BLaER1 treated with 17β-estradiol and CSF1 and Interleukin-3, amounts not matched to agents 10 nM and 100 nM (cell line): ENCODE results near the gene LCN6.
A peak's percentile ranks its signal among the peaks of the same experiment; 100 is the strongest.
"Not testable (repeated sequence)": the region's sequence is repeated elsewhere in the genome, so short reads cannot be mapped to it uniquely, and the experiment has no call there.

Experiments used
- H3K27ac ChIP-seq, 11 experiments: shearing (Covaris generic); formaldehyde crosslinking; 2 replicates each; pipeline ENCODE4 v1.8.1; 2022
- H3K27me3 ChIP-seq, 11 experiments: shearing (Covaris generic); formaldehyde crosslinking; 2 replicates each; pipeline ENCODE4 v1.8.1; 2022
- H3K36me3 ChIP-seq, 11 experiments: shearing (Covaris generic); formaldehyde crosslinking; 2 replicates each; pipeline ENCODE4 v1.8.1; 2022
- H3K4me1 ChIP-seq, 10 experiments: shearing (Covaris generic); formaldehyde crosslinking; 2 replicates each; pipeline ENCODE4 v1.8.1; 2022
- H3K4me2 ChIP-seq, 11 experiments: shearing (Covaris generic); formaldehyde crosslinking; 2 replicates each; pipeline ENCODE4 v1.8.1; 2022
- H3K4me3 ChIP-seq, 10 experiments: shearing (Covaris generic); formaldehyde crosslinking; 2 replicates each; pipeline ENCODE4 v1.8.1; 2022
- H3K9ac ChIP-seq, 11 experiments: shearing (Covaris generic); formaldehyde crosslinking; 2 replicates each; pipeline ENCODE4 v1.8.1; 2022
- H3K9me3 ChIP-seq, 11 experiments: shearing (Covaris generic); formaldehyde crosslinking; replicated peaks in 1 of 11; 2 replicates each; pipeline ENCODE4 v1.8.1; 2022
- H4K20me1 ChIP-seq, 11 experiments: shearing (Covaris generic); formaldehyde crosslinking; 2 replicates each; pipeline ENCODE4 v1.8.1; 2022
- Cebpa-rat ChIP-seq, 11 experiments: shearing (Covaris generic); IDR thresholded peaks; 2 replicates each; pipeline ENCODE4 v1.8.1; 2022

LCN6 gene

DNA sequence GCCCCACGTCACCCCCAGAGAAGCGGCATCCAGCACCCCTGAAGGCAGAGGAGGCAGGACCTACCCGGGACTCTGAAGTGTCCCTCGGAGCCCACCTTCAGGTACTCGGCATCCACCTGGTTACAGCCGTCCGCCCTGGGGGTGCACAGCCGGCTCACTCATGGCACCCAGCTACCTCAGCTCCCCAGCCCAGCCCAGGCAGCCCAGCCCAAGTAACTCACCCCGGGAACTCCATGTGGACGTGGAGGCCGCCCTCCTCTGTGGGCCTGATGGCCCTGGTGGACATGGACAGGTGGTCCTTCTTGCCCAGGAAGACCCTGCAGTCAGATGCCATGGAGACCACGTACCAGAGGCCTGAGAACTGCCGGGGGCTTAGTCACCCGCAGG lies 15.3 kb upstream of the LCN6 start:
- H4K20me1 ChIP-seq = no peaks in the 10 kb centered on the region; a peak in 1 of 22 replicates
- H3K4me1 ChIP-seq = peaks cover 46 to 99% (median 95%) of the 10 kb centered on the region in 10 experiments
- H3K4me2 ChIP-seq = peak overlapping the region; percentile 42 to 88 (median 68); a peak in 19 of 22 replicates

GRCh38 chr9:136762915-136763648 lies 14.8 kb upstream of the LCN6 start:
- no peaks in the 10 kb centered on the region for H3K9me3 ChIP-seq
- no peak for TF ChIP-seq Cebpa-rat (IDR thresholded peaks at IDR 0.05)
- peak overlapping the region in 3 of 11 experiments; percentile 41 to 59 (median 50); a peak in 4 of 22 replicates for H3K9ac ChIP-seq
- H3K36me3 ChIP-seq = no peaks in the 10 kb centered on the region
- H4K20me1 ChIP-seq = peaks cover 0 to 2% (median 0%) of the 10 kb centered on the region in 11 experiments; a peak in 3 of 22 replicates
- H3K4me3 ChIP-seq = 0 out of 20 replicates have a peak overlapping the region, but pooled peaks of 1 of the 10 experiments have one; percentile 28
- H3K27me3 ChIP-seq = peaks cover 0 to 21% (median 0%) of the 10 kb centered on the region in 11 experiments; a peak in 7 of 22 replicates
- peak overlapping the region; percentile 42 to 88 (median 68); a peak in 21 of 22 replicates for H3K4me2 ChIP-seq
- H3K4me1 ChIP-seq = peaks cover 47 to 99% (median 95%) of the 10 kb centered on the region in 10 experiments
- peak overlapping the region in 2 of 11 experiments; percentile 1 to 63; a peak in 4 of 22 replicates for H3K27ac ChIP-seq

More for the DNA sequence above, 15.3 kb upstream of the LCN6 start:
- no peak for TF ChIP-seq Cebpa-rat (IDR thresholded peaks at IDR 0.05)
- H3K27ac ChIP-seq = peak overlapping the region in 4 of 11 experiments; percentile 1 to 31 (median 29); a peak in 4 of 22 replicates
- no peaks in the 10 kb centered on the region for H3K36me3 ChIP-seq
- H3K4me3 ChIP-seq = no peak overlapping the region
- H3K27me3 ChIP-seq = peaks cover 0 to 24% (median 0%) of the 10 kb centered on the region in 11 experiments; a peak in 6 of 22 replicates
- H3K9ac ChIP-seq = peak overlapping the region in 3 of 11 experiments; percentile 35 to 50 (median 41); a peak in 6 of 22 replicates
- no peaks in the 10 kb centered on the region for H3K9me3 ChIP-seq

DNA sequence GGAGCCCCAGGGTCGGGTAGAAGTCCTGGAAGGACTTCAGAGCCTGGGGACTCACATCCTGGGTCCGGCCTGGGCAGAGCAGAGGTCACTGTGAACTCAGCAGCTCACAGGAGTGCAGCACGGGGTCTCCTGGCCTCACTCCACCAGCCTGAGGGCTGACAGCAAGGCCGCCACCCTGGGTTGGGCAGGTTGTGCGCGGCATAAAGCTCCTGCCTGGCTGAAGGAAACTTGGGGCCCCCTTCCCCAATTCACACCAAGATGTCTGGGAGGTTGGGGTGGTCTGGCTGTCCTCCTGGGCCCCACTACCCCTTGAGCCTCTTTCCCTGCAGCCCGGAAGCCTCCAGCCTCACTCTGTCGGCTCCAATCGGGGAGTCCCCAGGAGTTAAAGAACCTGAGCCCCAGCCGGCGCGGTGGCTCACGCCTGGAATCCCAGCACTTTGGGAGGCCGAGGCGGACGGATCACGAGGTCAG lies 13.9 kb upstream of the LCN6 start:
- H3K27me3 ChIP-seq = peaks cover 0 to 21% (median 0%) of the 10 kb centered on the region in 11 experiments; a peak in 7 of 22 replicates
- H3K9ac ChIP-seq = peak overlapping the region in 5 of 11 experiments; percentile 22 to 59 (median 41); a peak in 8 of 22 replicates
- H3K4me1 ChIP-seq = peaks cover 50 to 99% (median 95%) of the 10 kb centered on the region in 10 experiments
- peak overlapping the region in 5 of 11 experiments; percentile 29 to 63 (median 52); a peak in 7 of 22 replicates for H3K27ac ChIP-seq
- no peak overlapping the region for H3K4me3 ChIP-seq
- H3K36me3 ChIP-seq = no peaks in the 10 kb centered on the region
- no peak for TF ChIP-seq Cebpa-rat (IDR thresholded peaks at IDR 0.05)
- H3K9me3 ChIP-seq = no peaks in the 10 kb centered on the region
- H4K20me1 ChIP-seq = peaks cover 0 to 10% (median 0%) of the 10 kb centered on the region in 11 experiments; a peak in 3 of 22 replicates
- peak overlapping the region in 9 of 11 experiments; percentile 51 to 67 (median 62); a peak in 17 of 22 replicates for H3K4me2 ChIP-seq

DNA sequence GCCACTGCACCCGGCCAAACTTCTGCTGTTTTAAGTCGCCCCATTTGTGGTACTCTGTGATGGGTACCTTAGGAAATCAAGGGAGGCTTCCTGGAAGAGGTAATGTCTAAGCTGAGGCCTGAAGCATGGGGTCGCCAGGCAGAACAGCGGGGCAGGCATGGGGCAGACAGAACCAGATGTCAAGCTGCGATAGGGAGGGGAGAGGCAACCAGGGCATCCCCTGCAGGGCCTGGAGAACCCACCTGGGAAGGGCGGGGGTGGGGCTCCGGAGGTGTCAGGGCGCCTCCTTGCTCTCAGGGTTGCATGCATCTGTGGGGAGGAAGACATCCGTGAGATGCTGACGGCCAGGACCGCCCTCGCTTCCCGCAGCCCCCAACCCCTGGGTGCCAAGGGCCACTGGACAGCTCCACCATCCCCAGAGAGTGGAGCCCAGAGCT lies 13.2 kb upstream of the LCN6 start:
- Histone ChIP-seq H3K4me1 (peaks cover 49 to 99% (median 95%) of the 10 kb centered on the region in 10 experiments), H4K20me1 (peaks cover 0 to 12% (median 0%) of the 10 kb centered on the region in 11 experiments; a peak in 3 of 22 replicates), H3K27ac (peak overlapping the region in 7 of 11 experiments; percentile 62 to 82 (median 75); a peak in 12 of 22 replicates), H3K9ac (peak overlapping the region in 5 of 11 experiments; percentile 52 to 75 (median 67); a peak in 7 of 22 replicates), H3K36me3 (no peaks in the 10 kb centered on the region), H3K4me2 (peak overlapping the region; percentile 73 to 98 (median 89); a peak in 20 of 22 replicates), H3K4me3 (no peak overlapping the region), H3K9me3 (peaks cover 0 to 1% (median under 1%) of the 10 kb centered on the region in 11 experiments; a peak in 12 of 22 replicates), H3K27me3 (peaks cover 0 to 27% (median 0%) of the 10 kb centered on the region in 11 experiments; a peak in 8 of 22 replicates)
- TF ChIP-seq Cebpa-rat (IDR thresholded peaks at IDR 0.05) = no peak

DNA sequence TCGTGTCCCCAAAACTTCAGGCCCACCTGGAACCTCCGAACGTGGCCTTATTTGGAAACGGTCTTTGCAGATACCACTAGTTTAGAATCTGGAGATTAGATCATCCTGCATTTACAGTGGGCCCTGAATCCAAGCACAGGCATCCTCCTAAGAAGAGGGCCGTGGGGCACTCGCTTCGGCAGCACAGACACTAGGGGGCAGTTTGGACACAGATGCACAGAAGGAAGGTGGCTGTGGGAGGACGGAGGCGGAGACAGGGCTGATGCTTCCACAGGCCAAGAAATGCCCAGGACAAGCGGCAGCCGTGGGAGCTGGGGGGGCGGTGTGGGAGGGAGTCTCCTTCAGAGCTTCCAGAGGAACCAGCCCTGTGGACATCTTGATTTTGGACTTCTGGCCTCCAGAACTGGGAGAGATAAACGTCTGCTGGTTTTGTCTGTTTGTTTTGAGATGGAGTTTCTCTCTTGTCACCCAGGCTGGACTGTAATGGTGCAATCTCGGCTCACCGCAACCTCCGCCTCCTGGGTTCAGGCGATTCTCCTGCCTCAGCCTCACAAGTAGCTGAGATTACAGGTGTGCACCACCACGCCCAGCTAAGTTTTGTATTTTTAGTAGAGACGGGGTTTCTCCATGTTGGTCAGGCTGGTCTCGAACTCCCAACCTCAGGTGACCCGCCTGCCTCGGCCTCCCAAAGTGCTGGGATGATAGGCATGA lies 12.7 kb upstream of the LCN6 start:
- Histone ChIP-seq H3K4me2 (peak overlapping the region; percentile 73 to 98 (median 89)), H3K4me1 (peaks cover 47 to 96% (median 92%) of the 10 kb centered on the region in 10 experiments), H3K4me3 (peak overlapping the region in 4 of 10 experiments; percentile 15 to 42 (median 24); a peak in 3 of 20 replicates), H3K27me3 (peaks cover 0 to 33% (median 0%) of the 10 kb centered on the region in 11 experiments; a peak in 8 of 22 replicates), H3K9ac (peak overlapping the region in 10 of 11 experiments; percentile 3 to 78 (median 62); a peak in 17 of 22 replicates), H3K27ac (peak overlapping the region in 9 of 11 experiments; percentile 52 to 82 (median 68); a peak in 18 of 22 replicates), H4K20me1 (peaks cover 0 to 12% (median 0%) of the 10 kb centered on the region in 11 experiments; a peak in 3 of 22 replicates)
- not testable (repeated sequence) for H3K9me3 ChIP-seq, H3K36me3 ChIP-seq

- H4K20me1 ChIP-seq = peaks cover 0 to 12% (median 0%) of the 10 kb centered on the region in 11 experiments; a peak in 3 of 22 replicates
These were observed 12.1 kb upstream of the LCN6 start for GRCh38 chr9:136760424-136760823.

DNA sequence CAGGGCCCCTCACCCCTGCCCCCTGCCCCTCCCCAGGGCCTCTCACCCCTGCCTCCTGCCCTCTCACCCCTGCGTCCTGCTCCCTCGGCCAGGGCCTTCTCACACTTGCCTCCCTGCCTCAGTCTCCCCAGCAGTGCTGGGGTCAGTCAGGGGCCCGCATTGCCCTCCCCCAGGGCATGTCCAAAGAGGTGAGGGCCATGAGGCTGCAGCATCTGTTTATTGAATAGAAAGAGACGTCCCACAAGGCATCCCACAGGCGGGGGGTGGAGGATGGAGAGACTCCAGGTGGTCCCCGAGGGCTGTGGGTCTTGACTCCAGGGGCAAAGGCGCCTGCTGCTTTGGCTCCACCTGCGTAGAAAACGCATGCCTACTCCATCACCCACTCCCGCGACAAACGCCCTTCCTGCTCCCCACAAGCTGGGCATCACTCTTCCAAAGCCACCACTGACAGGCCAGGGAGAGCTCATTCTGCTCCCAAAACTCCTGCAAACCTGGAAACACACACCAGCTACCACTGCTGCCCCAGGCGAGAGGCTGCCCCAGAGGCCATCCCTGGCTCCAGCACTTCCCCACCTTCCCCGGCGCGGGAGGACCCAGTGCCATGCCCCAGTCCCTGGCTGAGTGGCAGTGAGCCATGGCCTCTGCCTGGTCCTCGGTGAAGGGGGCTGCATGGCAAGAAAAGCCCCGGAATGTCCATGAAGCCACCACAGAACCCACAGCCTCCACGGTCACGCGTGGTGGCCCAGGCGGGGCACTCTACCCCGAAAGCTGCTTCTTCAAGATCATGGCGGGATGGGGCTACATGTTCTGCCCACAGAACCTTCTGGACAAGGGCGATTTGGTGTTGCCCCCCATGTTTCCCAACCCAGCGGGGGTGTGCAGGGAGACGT lies 11.4 kb upstream of the LCN6 start:
- peaks cover 0 to 44% (median 4%) of the 10 kb centered on the region in 11 experiments; a peak in 11 of 22 replicates for H3K27me3 ChIP-seq
- no peak for TF ChIP-seq Cebpa-rat (IDR thresholded peaks at IDR 0.05)

More at GRCh38 chr9:136760424-136760823, 12.1 kb upstream of the LCN6 start:
- peaks cover 0 to 36% (median 0%) of the 10 kb centered on the region in 11 experiments; a peak in 9 of 22 replicates for H3K27me3 ChIP-seq
- peaks cover 9 to 13% (median 11%) of the 10 kb centered on the region in 11 experiments; a peak in 18 of 22 replicates for H3K9me3 ChIP-seq
- H3K36me3 ChIP-seq = no peaks in the 10 kb centered on the region
- peak overlapping the region in 10 of 11 experiments; percentile 3 to 78 (median 62); a peak in 18 of 22 replicates for H3K9ac ChIP-seq
- H3K4me1 ChIP-seq = peaks cover 41 to 91% (median 87%) of the 10 kb centered on the region in 10 experiments
- peak overlapping the region in 6 of 10 experiments; percentile 13 to 42 (median 19); a peak in 7 of 20 replicates for H3K4me3 ChIP-seq
- peak overlapping the region in 9 of 11 experiments; percentile 52 to 82 (median 68); a peak in 18 of 22 replicates for H3K27ac ChIP-seq
- peak overlapping the region; percentile 73 to 98 (median 89) for H3K4me2 ChIP-seq
- no peak for TF ChIP-seq Cebpa-rat (IDR thresholded peaks at IDR 0.05)

More for the DNA sequence above, 11.4 kb upstream of the LCN6 start:
- Histone ChIP-seq H3K9ac (peak overlapping the region in 7 of 11 experiments; percentile 52 to 78 (median 67); a peak in 13 of 22 replicates), H3K27ac (peak overlapping the region in 7 of 11 experiments; percentile 62 to 82 (median 75); a peak in 13 of 22 replicates), H3K4me3 (peak overlapping the region in 4 of 10 experiments; percentile 18 to 42 (median 24); a peak in 3 of 20 replicates), H4K20me1 (peaks cover 0 to 12% (median 0%) of the 10 kb centered on the region in 11 experiments; a peak in 3 of 22 replicates), H3K9me3 (peaks cover 9 to 13% (median 11%) of the 10 kb centered on the region in 11 experiments; a peak in 18 of 22 replicates), H3K4me1 (peaks cover 47 to 91% (median 87%) of the 10 kb centered on the region in 10 experiments), H3K4me2 (peak overlapping the region; percentile 73 to 98 (median 89)), H3K36me3 (no peaks in the 10 kb centered on the region)
